AG04450 (cell line): ENCODE results near the gene SCPEP1. TPM values are rescaled to one million over a fixed set of nuclear protein-coding genes. Genes with fewer than 3 reads are reported as not detected.

ENCODE experiments used
- CTCF ChIA-PET: fragments of 300-600, 350-600 bp; formaldehyde crosslinking; extraction: SDS; loops from one replicate; lab custom pipeline; 2022; ENCODE audit warnings: antibody characterized with exemption, inconsistent platforms; lab: Charles Lee
- POLR2A ChIA-PET: fragments of 350-600 bp; formaldehyde crosslinking; extraction: SDS; loops from one replicate; lab custom pipeline; 2021; ENCODE audit warnings: antibody characterized with exemption, inconsistent platforms; lab: Yijun Ruan, JAX
- DNase-seq: peaks from one replicate; pipeline ENCODE4 v3.0.0-alpha.2; 2011; ENCODE audit warnings: low read depth, low spot score
- H3K27ac ChIP-seq: one replicate; pipeline ENCODE4 v1.5.1; 2012; ENCODE audit warnings: low read depth, low read length, control low read depth
- H3K27me3 ChIP-seq: one replicate; pipeline ENCODE4 v1.6.0; 2012; ENCODE audit warnings: low read length; ENCODE audit not compliant: control insufficient read depth, insufficient read depth
- H3K4me3 ChIP-seq: 2 replicates; pipeline ENCODE4 v1.5.1; 2011; ENCODE audit warnings: mild to moderate bottlenecking, low read depth, low read length, control low read depth
- H3K9me3 ChIP-seq: 2 replicates; pipeline ENCODE4 v1.5.1; 2012; ENCODE audit warnings: low read length; ENCODE audit not compliant: control insufficient read depth, insufficient read depth
- polyA plus RNA-seq: library from polyadenylated mRNA; depleted of rRNA; stranded (reverse); fragments of >200 nt; gene quantifications from 2 replicates; pipeline ENCODE4 v1.2.3, GENCODE V29; 2011
- TF ChIP-seq, protein P1 (sequence below): IDR thresholded peaks from 2 replicates; pipeline ENCODE4 v1.5.1; 2011; ENCODE audit warnings: low read depth, low read length, control low read depth, inconsistent platforms

Gene SCPEP1
- polyA plus RNA-seq, 1 experiment: 66.4 TPM

DNA sequence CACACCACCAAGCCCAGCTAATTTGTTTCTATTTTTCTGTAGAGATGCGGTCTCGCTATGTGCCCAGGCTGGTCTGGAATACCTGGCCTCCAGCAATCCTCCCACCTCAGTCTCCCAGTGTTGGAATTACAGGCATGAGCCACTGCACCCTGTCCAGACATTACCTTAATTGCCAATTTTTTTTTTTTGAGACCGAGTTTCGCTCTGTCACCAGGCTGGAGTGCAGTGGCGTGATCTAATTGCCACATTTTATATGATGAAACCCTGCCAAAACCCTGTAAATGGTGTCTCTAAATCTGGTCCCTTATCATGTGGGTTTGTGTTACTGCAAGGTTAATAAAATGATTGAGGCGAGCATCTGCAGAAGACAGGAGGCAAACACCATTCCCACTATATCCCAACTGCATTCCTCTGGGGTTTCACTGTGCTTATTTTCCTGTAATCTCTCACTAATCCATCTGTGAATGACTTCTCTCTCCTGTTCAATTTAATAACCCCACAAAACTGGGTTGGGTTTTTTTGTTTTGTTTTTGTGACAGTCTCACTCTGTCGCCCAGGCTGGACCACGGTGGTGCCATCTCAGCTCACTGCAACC is 44.7 kb upstream of the SCPEP1 start:
- POLR2A ChIA-PET: no interaction called here
- no peak overlapping the region for H3K4me3 ChIP-seq
- CTCF ChIA-PET: interaction anchor here (1.6 kb wide), 1 partner anchor 113 kb away, joined by 4 read pairs; no protein-coding TSS in a partner anchor
- TF ChIP-seq, protein P1, sequence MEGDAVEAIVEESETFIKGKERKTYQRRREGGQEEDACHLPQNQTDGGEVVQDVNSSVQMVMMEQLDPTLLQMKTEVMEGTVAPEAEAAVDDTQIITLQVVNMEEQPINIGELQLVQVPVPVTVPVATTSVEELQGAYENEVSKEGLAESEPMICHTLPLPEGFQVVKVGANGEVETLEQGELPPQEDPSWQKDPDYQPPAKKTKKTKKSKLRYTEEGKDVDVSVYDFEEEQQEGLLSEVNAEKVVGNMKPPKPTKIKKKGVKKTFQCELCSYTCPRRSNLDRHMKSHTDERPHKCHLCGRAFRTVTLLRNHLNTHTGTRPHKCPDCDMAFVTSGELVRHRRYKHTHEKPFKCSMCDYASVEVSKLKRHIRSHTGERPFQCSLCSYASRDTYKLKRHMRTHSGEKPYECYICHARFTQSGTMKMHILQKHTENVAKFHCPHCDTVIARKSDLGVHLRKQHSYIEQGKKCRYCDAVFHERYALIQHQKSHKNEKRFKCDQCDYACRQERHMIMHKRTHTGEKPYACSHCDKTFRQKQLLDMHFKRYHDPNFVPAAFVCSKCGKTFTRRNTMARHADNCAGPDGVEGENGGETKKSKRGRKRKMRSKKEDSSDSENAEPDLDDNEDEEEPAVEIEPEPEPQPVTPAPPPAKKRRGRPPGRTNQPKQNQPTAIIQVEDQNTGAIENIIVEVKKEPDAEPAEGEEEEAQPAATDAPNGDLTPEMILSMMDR: no peak
- no peaks in the 10 kb centered on the region for H3K27me3 ChIP-seq
- peaks cover 4% of the 10 kb centered on the region for H3K9me3 ChIP-seq
- no peak for DNase-seq
- H3K27ac ChIP-seq: no peak overlapping the region

- H3K9me3 ChIP-seq: peaks cover 3% of the 10 kb centered on the region
These were observed 44.1 kb upstream of the SCPEP1 start for GRCh38 chr17:56933868-56934267.

DNA sequence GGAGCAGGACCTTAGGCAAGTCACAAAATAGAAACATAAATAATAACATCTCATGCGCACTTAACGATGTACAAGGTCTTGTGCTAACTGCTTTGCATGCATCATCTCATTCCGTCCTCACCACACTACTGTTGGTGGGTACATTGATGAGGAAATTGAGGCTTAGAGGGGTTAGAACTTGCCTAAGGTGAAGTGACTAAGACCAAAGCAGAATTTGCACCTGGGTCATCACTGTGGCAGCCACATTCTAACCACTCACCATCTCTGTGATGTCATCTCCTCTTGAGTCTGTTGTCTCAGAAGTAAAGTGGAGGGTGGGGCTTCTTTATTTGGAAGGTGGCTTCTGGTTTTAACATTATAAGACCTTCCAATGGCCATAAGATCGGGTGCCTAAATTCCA is 43.7 kb upstream of the SCPEP1 start:
- Histone ChIP-seq H3K27ac (no peak overlapping the region), H3K27me3 (no peaks in the 10 kb centered on the region), H3K4me3 (no peak overlapping the region), H3K9me3 (no peaks in the 10 kb centered on the region; the same call in 1 of the 2 replicates)
- DNase-seq: no peak
- ChIA-PET CTCF (interaction anchor here (1.6 kb wide), 1 partner anchor 114 kb away, joined by 4 read pairs; no protein-coding TSS in a partner anchor), POLR2A (interaction anchor here (0.6 kb wide), 1 partner anchor 21 kb away, joined by 4 read pairs; the partner anchor contains the start of gene TRIM25)
- TF ChIP-seq, protein P1: no peak

More at GRCh38 chr17:56933868-56934267, 44.1 kb upstream of the SCPEP1 start:
- no peak overlapping the region for H3K27ac ChIP-seq
- TF ChIP-seq, protein P1: no peak
- CTCF ChIA-PET: interaction anchor here (1.6 kb wide), 1 partner anchor 114 kb away, joined by 4 read pairs; no protein-coding TSS in a partner anchor
- H3K27me3 ChIP-seq: no peaks in the 10 kb centered on the region
- DNase-seq: no peak
- POLR2A ChIA-PET: interaction anchor here (0.6 kb wide), 1 partner anchor 20 kb away, joined by 4 read pairs; the partner anchor contains the start of gene TRIM25
- no peak overlapping the region for H3K4me3 ChIP-seq

DNA sequence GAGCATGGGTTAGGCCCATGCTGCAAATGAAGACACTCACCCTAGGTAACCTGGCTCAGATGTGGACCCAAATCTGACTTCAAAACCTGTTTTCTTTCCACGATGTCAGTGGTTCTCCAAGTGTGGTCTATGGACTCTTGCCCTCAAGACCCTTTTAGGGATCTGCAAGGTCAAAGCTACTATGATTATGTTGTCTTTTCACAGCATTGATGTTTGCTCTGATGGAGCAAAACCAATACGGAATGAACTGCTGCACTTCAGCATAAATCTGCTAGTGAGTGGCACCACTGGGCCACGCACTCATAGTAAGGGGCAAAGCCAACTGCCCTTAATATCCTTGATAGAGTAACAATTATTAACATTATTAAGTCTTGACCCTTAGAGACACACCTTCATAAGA is 42.5 kb upstream of the SCPEP1 start:
- TF ChIP-seq, protein P1: no peak
- CTCF ChIA-PET: interaction anchor here (1.0 kb wide), 1 partner anchor 115 kb away, joined by 6 read pairs; no protein-coding TSS in a partner anchor
- H3K9me3 ChIP-seq: no peaks in the 10 kb centered on the region; the same call in 1 of the 2 replicates
- no peak overlapping the region for H3K27ac ChIP-seq
- POLR2A ChIA-PET: no interaction called here
- no peak for DNase-seq
- no peak overlapping the region for H3K4me3 ChIP-seq
- H3K27me3 ChIP-seq: no peaks in the 10 kb centered on the region

GRCh38 chr17:56936697-56937322 is 41.1 kb upstream of the SCPEP1 start:
- TF ChIP-seq, protein P1: no peak
- ChIA-PET POLR2A (no interaction called here), CTCF (interaction anchor here (1.0 kb wide), 1 partner anchor 117 kb away, joined by 6 read pairs; no protein-coding TSS in a partner anchor)
- no peak overlapping the region for H3K4me3 ChIP-seq
- H3K27me3 ChIP-seq: no peaks in the 10 kb centered on the region
- H3K27ac ChIP-seq: no peak overlapping the region
- no peak for DNase-seq
- H3K9me3 ChIP-seq: no peaks in the 10 kb centered on the region; the same call in 1 of the 2 replicates
